Gastroesophageal sphincter (tissue), 4 donors: ENCODE data around the gene DNAJB8. TPM values are rescaled to one million over a fixed set of nuclear protein-coding genes. Genes with fewer than 3 reads are reported as not detected.

Experiments used
- ATAC-seq: fragments of 150-250 bp; one replicate; pipeline ENCODE4 v1.9.1; 2016; ENCODE audit warnings: mild to moderate bottlenecking, moderate library complexity
- H3K27ac ChIP-seq, 4 donors: fragments of 200-600 bp; sonication (generic) in 3 of 4; 1 replicate in 3 of 4; 2 replicates in 1 of 4; pipeline ENCODE4 v1.5.1; 2016 to 2019
- H3K27me3 ChIP-seq: fragments of 200-600 bp; sonication (generic); one replicate; pipeline ENCODE4 v1.5.1; 2019
- H3K36me3 ChIP-seq, 2 donors: fragments of 200-600 bp; sonication (generic); one replicate each; pipeline ENCODE4 v1.5.1; 2019; ENCODE audit warnings: control low read depth in 1 of 2
- H3K4me1 ChIP-seq, 3 donors: fragments of 200-600 bp; sonication (generic); 1 replicate in 2 of 3; 2 replicates in 1 of 3; pipeline ENCODE4 v1.5.1; 2016 to 2019; ENCODE audit warnings: control low read depth in 2 of 3
- H3K4me3 ChIP-seq, 2 donors: fragments of 200-600 bp; sonication (generic); one replicate each; pipeline ENCODE4 v1.5.1; 2019; ENCODE audit warnings: mild to moderate bottlenecking in 1 of 2, moderate library complexity in 1 of 2
- H3K9me3 ChIP-seq, 3 donors: fragments of 200-600 bp; sonication (generic); one replicate each; pipeline ENCODE4 v1.5.1; 2017 to 2019; ENCODE audit warnings: control low read depth in 2 of 3
- CTCF ChIP-seq, 4 experiments: fragments of 200-600 bp in 2 of 4; fragments of 450-650 bp in 2 of 4; sonication (generic) in 1 of 4; IDR thresholded peaks; one replicate each; pipeline ENCODE4 v1.5.1; 2017 to 2019; ENCODE audit warnings: antibody characterized with exemption in 4 of 4, mild to moderate bottlenecking in 2 of 4, moderate library complexity in 2 of 4
- EP300 ChIP-seq: sonication (generic); formaldehyde crosslinking; IDR thresholded peaks from one replicate; pipeline ENCODE4 v1.6.1; 2017; ENCODE audit warnings: antibody characterized with exemption, mild to moderate bottlenecking
- POLR2A ChIP-seq, 2 donors: fragments of 450-650 bp; IDR thresholded peaks; one replicate each; pipeline ENCODE4 v1.6.1; 2017; ENCODE audit warnings: antibody characterized with exemption in 2 of 2, mild to moderate bottlenecking in 2 of 2, moderate library complexity in 1 of 2
- POLR2AphosphoS5 ChIP-seq: sonication (generic); formaldehyde crosslinking; IDR thresholded peaks from one replicate; pipeline ENCODE4 v1.6.1; 2017; ENCODE audit warnings: antibody characterized with exemption
- WGBS, 2 donors: methylation state at CpG; one replicate each; pipeline ENCODE4 v1.1.5; 2018; ENCODE audit warnings: low coverage in 1 of 2; 5-methylcytosine and 5-hydroxymethylcytosine counted together
- total RNA-seq, 4 donors: library from RNA; depleted of rRNA; stranded (reverse); fragments of >200 nt; gene quantifications; one replicate each; pipeline ENCODE4 v1.1.0, GENCODE V29; 2016

Gene DNAJB8
- total RNA-seq, 4 donors from 2014 or later: not detected

DNA sequence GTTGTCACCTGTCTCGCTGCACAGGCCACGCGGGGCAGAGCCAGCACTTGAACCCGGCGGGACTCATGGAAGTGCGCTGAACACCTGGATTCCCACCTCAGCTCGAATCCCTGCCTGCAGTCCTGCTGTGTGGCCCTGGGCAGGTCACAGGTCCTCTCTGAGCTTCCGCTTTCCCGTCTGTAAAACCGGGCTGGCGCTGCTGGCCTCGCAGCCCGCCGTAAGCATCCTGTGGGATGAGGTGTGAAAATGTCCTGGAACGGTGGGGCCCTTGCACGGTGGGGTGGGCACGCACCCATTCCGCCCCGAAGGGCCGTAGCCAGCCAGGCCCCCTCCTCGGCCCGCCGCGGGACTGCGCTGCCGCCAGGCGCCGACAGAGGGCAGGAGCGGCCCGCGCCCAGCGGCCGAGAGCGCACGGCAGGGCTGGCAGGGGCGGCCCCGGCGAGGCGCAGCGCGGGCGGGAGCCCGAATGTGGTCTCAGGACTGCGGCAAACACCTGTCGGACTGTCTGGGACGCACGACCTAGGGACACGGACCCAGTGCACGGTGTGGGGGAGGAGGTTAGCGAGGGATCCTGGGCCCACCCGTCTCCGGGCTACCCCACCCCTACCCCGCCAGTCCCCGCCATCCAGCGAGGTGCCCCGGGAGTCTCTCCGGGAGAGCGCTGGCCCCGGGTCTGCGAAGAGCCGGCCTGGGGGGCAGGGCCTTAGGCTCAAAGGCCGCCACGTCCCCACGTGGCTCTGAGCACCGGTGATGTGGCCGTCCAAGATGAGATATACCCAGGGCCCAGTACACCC, 40.4 kb downstream of the DNAJB8 start:
- no peak overlapping the region for H3K27ac ChIP-seq
- H3K4me3 ChIP-seq: peak overlapping the region in 1 of 2 donors; percentile 37
- WGBS, 2 donors: 33% methylated on average over 3 of the region's 66 CpGs; no CpG with 5 or more reads in 1 of the 2 donors
- TF ChIP-seq CTCF (IDR thresholded peaks at IDR 0.05) (peak in 3 of 4 experiments; percentile 88 to 95 (median 92)), EP300 (no peak)
- H3K36me3 ChIP-seq: no peaks in the 10 kb centered on the region
- peak; percentile 74 for ATAC-seq
- peaks cover 0 to 11% (median 4%) of the 10 kb centered on the region in 3 donors for H3K4me1 ChIP-seq
- H3K9me3 ChIP-seq: no peaks in the 10 kb centered on the region
- peaks cover 60% of the 10 kb centered on the region for H3K27me3 ChIP-seq

DNA sequence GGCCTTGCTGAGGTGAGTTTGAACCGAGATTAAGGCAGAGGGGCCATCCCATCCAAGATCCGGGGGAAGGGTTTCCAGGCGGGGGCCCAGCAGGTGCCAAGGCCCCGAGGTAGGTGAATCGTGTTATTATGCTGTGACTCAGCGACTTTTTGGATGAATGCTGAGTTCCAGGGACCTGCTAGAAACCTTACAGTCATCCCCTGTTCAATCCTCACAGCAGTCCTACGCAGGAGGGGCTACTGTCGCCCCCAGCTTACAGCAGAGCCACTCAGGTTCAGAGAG, 40.9 kb downstream of the DNAJB8 start:
- peaks cover 54% of the 10 kb centered on the region for H3K27me3 ChIP-seq
- TF ChIP-seq POLR2A (IDR thresholded peaks at IDR 0.05) (no peak), POLR2AphosphoS5 (no peak), EP300 (no peak), CTCF (IDR thresholded peaks at IDR 0.05) (no peak)
- no peak overlapping the region for H3K27ac ChIP-seq
- WGBS, 2 donors: 56 to 72% methylated on average over 3 to 4 of the region's 8 CpGs
- no peaks in the 10 kb centered on the region for H3K9me3 ChIP-seq
- no peaks in the 10 kb centered on the region for H3K36me3 ChIP-seq
- no peak for ATAC-seq
- peaks cover 0 to 11% (median 4%) of the 10 kb centered on the region in 3 donors for H3K4me1 ChIP-seq
- no peak overlapping the region for H3K4me3 ChIP-seq

DNA sequence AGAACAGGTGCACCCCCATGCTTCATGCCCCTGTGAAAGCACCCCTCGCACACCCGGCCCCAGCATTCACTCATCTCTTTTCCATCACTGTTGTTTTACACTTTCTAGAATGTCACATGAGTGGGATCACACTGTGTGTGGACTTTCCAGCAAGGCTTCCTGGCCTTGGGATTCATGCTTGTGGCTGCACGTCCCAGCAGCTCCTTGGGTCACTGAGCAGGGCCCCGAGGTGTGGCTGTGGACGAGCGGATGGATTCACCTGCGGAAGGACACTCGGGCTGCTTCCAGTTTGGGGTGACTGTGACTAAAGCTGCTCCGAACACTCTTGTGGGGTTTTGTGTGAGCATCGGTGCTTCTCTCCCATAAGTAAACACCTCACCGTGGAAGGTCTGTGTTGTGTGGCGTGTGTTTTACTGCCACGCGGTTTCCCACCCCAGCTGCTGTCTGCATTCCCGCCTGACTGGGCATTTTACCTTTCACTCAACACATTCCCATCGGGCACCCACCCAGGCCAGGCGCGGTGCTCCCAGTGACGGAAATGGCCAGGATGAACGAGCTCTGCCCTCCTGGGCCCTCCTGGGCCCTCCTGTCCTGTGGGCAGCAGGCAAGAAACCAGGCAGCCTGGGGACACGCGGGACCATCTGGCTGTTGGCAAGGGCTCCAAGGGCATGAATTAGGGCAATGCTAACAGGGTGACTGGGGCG, 41.4 kb downstream of the DNAJB8 start:
- peaks cover 0 to 11% (median 4%) of the 10 kb centered on the region in 3 donors for H3K4me1 ChIP-seq
- no peak overlapping the region for H3K4me3 ChIP-seq
- no peaks in the 10 kb centered on the region for H3K9me3 ChIP-seq
- peaks cover 49% of the 10 kb centered on the region for H3K27me3 ChIP-seq
- H3K36me3 ChIP-seq: no peaks in the 10 kb centered on the region
- H3K27ac ChIP-seq: no peak overlapping the region
- ATAC-seq: no peak
- TF ChIP-seq CTCF (IDR thresholded peaks at IDR 0.05) (no peak), POLR2A (IDR thresholded peaks at IDR 0.05) (no peak), POLR2AphosphoS5 (no peak), EP300 (no peak)
- WGBS, 2 donors: 87 to 100% methylated on average over 3 to 6 of the region's 23 CpGs

DNA sequence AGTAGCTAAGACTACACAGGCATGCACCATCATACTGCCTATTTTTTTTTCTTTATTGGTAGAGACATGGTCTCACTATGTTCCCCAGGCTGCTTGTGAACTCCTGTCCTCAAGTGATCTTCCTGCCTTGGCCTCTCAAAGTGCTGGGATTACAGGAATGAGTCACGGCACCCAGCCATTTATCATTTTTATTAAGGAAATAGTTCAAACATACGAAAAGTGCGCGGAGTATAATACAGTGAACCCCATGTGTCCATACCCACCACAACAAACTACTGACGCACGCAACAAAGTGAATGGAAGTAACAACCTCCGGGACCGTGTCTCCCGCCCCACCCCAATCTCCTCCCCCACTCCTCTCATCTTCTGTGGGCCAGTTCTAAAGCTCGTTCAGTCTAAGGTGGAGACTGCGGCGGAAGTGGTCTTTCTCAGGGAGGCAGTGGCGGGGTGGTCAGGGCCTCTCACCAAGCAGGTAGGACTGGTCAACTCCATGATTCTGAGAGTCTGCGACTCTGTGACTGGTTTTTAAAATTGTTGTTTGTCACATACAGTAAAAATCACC, 42.1 kb downstream of the DNAJB8 start:
- Histone ChIP-seq H3K36me3 (no peaks in the 10 kb centered on the region), H3K4me1 (peaks cover 0 to 11% (median 4%) of the 10 kb centered on the region in 3 donors), H3K27ac (no peak overlapping the region), H3K4me3 (no peak overlapping the region), H3K9me3 (no peaks in the 10 kb centered on the region), H3K27me3 (peaks cover 42% of the 10 kb centered on the region)
- WGBS, 2 donors: 70 to 73% methylated on average over 9 to 12 of the region's 14 CpGs
- TF ChIP-seq POLR2AphosphoS5: no peak
- TF ChIP-seq POLR2A (IDR thresholded peaks at IDR 0.05): no peak
- TF ChIP-seq EP300: no peak
- TF ChIP-seq CTCF (IDR thresholded peaks at IDR 0.05): no peak
- ATAC-seq: no peak
